ENCODE results near the gene TMEM126B.

Gene TMEM126B

GRCh38 chr11:85619499-85619898 lies 8.9 kb upstream of the TMEM126B start:
- Mint-ChIP-seq H3K4me1 (no peaks in the 10 kb centered on the region), H3K27ac (no peak overlapping the region), H3K36me3 (ENCODE audit: low read depth) (peaks cover 4% of the 10 kb centered on the region)

GRCh38 chr11:85620256-85620655 lies 8.1 kb upstream of the TMEM126B start:
- TF ChIP-seq, protein P1, sequence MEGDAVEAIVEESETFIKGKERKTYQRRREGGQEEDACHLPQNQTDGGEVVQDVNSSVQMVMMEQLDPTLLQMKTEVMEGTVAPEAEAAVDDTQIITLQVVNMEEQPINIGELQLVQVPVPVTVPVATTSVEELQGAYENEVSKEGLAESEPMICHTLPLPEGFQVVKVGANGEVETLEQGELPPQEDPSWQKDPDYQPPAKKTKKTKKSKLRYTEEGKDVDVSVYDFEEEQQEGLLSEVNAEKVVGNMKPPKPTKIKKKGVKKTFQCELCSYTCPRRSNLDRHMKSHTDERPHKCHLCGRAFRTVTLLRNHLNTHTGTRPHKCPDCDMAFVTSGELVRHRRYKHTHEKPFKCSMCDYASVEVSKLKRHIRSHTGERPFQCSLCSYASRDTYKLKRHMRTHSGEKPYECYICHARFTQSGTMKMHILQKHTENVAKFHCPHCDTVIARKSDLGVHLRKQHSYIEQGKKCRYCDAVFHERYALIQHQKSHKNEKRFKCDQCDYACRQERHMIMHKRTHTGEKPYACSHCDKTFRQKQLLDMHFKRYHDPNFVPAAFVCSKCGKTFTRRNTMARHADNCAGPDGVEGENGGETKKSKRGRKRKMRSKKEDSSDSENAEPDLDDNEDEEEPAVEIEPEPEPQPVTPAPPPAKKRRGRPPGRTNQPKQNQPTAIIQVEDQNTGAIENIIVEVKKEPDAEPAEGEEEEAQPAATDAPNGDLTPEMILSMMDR (IDR thresholded peaks at IDR 0.05) = no peak
- Mint-ChIP-seq H3K36me3 (ENCODE audit: low read depth) (peaks cover 4% of the 10 kb centered on the region), H3K4me3 (no peak overlapping the region), H3K27ac (no peak overlapping the region), H3K9me3 (no peaks in the 10 kb centered on the region), H3K27me3 (ENCODE audit: low read depth, poor library complexity) (peaks cover 10% of the 10 kb centered on the region), H3K4me1 (no peaks in the 10 kb centered on the region)
- no peak for DNase-seq

More at GRCh38 chr11:85619499-85619898, 8.9 kb upstream of the TMEM126B start:
- TF ChIP-seq, protein P1 (IDR thresholded peaks at IDR 0.05) = no peak
- Mint-ChIP-seq H3K27me3 (ENCODE audit: low read depth, poor library complexity) (peaks cover 5% of the 10 kb centered on the region), H3K9me3 (no peaks in the 10 kb centered on the region), H3K4me3 (no peak overlapping the region)
- DNase-seq = no peak

- peaks cover 5% of the 10 kb centered on the region for H3K27me3 Mint-ChIP-seq (ENCODE audit: low read depth, poor library complexity)
- DNase-seq = no peak
- TF ChIP-seq, protein P1 (IDR thresholded peaks at IDR 0.05) = no peak
- no peak overlapping the region for H3K27ac Mint-ChIP-seq
- H3K36me3 Mint-ChIP-seq (ENCODE audit: low read depth) = peaks cover 6% of the 10 kb centered on the region
- no peaks in the 10 kb centered on the region for H3K9me3 Mint-ChIP-seq
- peaks cover 29% of the 10 kb centered on the region for H3K4me1 Mint-ChIP-seq
- H3K4me3 Mint-ChIP-seq = peak overlapping the region; percentile 98
These were observed 1.9 kb upstream of the TMEM126B start for GRCh38 chr11:85626496-85626895.

- Mint-ChIP-seq H3K27me3 (ENCODE audit: low read depth, poor library complexity) (peaks cover 5% of the 10 kb centered on the region), H3K4me1 (peaks cover 29% of the 10 kb centered on the region), H3K36me3 (ENCODE audit: low read depth) (peaks cover 12% of the 10 kb centered on the region), H3K27ac (peak within 1 kb of the TSS; percentile 96), H3K9me3 (no peaks in the 10 kb centered on the region), H3K4me3 (peak within 1 kb of the TSS; percentile 98)
- DNase-seq = peak; percentile 45
- TF ChIP-seq, protein P1 (IDR thresholded peaks at IDR 0.05) = no peak
These were observed 928 bp upstream of the TMEM126B start, which contains the start of gene DLG2 for GRCh38 chr11:85627332-85627997. DLG2 (minus strand) TSS chr11:85627344.

DNA sequence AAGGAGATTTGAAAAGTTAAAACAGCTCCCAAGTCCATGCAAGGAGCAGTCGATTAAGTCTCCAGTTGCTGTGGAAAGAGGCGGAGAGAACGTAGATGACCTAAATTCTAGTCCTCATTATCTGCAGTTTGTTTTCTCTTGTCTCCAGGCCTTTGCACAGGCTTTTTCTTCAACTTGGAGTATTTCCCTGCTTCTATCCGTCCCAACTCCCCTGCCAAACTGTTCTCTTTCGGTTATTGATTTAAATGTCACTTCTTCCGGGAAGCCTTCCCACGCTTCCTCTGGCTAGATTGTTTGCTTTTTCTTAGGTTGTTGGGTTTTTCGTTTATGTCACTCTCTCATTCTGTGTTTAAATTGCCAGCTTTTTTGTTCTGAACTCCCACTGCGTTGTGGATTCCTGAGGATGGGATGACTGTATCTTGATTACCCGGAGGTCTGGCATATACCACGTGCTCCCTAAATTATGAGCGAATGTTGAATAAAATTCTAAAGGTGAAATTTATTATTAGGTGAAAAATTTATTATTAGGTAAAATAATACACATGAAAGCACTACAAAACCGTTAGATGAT lies 463 bp downstream of the TMEM126B start:
- Mint-ChIP-seq H3K4me3 (peak overlapping the region; percentile 98), H3K36me3 (ENCODE audit: low read depth) (peaks cover 17% of the 10 kb centered on the region), H3K9me3 (no peaks in the 10 kb centered on the region), H3K4me1 (peaks cover 29% of the 10 kb centered on the region), H3K27ac (peak overlapping the region; percentile 93), H3K27me3 (ENCODE audit: low read depth, poor library complexity) (peaks cover 5% of the 10 kb centered on the region)
- TF ChIP-seq, protein P1 (IDR thresholded peaks at IDR 0.05) = no peak
- DNase-seq = no peak

- no peak for DNase-seq
- Mint-ChIP-seq H3K36me3 (ENCODE audit: low read depth) (peaks cover 37% of the 10 kb centered on the region), H3K9me3 (no peaks in the 10 kb centered on the region), H3K27ac (no peak overlapping the region), H3K27me3 (ENCODE audit: low read depth, poor library complexity) (no peaks in the 10 kb centered on the region), H3K4me3 (no peak overlapping the region), H3K4me1 (peaks cover 4% of the 10 kb centered on the region)
- TF ChIP-seq, protein P1 (IDR thresholded peaks at IDR 0.05) = no peak
These were observed 6.4 kb downstream of the TMEM126B start for GRCh38 chr11:85634747-85635146.
